HepG2 (cell line): ENCODE measurements around the gene C5orf24. TPM values are rescaled to one million over a fixed set of nuclear protein-coding genes. Genes with fewer than 3 reads are reported as not detected.

Source experiments
- ATAC-seq: fragments of 200-7000 bp; cut with Tn5 transposase; 3 replicates; pipeline ENCODE4 v1.9.1; 2020; ENCODE audit warnings: mild to moderate bottlenecking, moderate library complexity
- BruUV-seq: library from RNA; stranded (reverse); fragments of 400-500 nt; replicated peaks from 2 replicates; lab custom pipeline; 2021; lab: Mats Ljungman, UMichigan
- CTCF ChIA-PET: fragments of 300-600 bp; formaldehyde crosslinking; extraction: SDS; loops from one replicate; lab custom pipeline; 2021; ENCODE audit warnings: low total read pairs, inconsistent platforms, low intra/inter-chr PET ratio; lab: Yijun Ruan, JAX
- POLR2A ChIA-PET: fragments of 350-600 bp; sonication (Branson Sonifier 250); formaldehyde crosslinking; loops from one replicate; lab custom pipeline; 2020; ENCODE audit warnings: antibody characterized with exemption, inconsistent platforms; lab: Yijun Ruan, JAX
- DNase-seq: peaks from one replicate; pipeline ENCODE4 v3.0.0-alpha.2; 2015; ENCODE audit warnings: low spot score
- FAIRE-seq: peaks from 3 replicates; lab custom pipeline; 2011; peaks lifted over from hg19 to GRCh38; lab: Jason Lieb, UNC
- H2AFZ ChIP-seq: one replicate; pipeline ENCODE4 v1.6.1; 2011; ENCODE audit warnings: low read length, inconsistent platforms
- H3K27ac ChIP-seq: fragments of 300-600 bp; 3 replicates; pipeline ENCODE4 v1.8.0; 2011; ENCODE audit warnings: mixed run types, mild to moderate bottlenecking, mixed read lengths, low read length, inconsistent platforms; ENCODE audit not compliant: insufficient read depth; ENCODE audit errors: extremely low read length
- H3K27me3 ChIP-seq, 2 experiments: fragments of 200-600 bp in 1 of 2; 2 replicates in 1 of 2; 3 replicates in 1 of 2; pipeline versions ENCODE4 v1.6.0 to v1.8.0; 2011; ENCODE audit warnings: low read length in 2 of 2, mild to moderate bottlenecking in 2 of 2, moderate library complexity in 2 of 2, inconsistent platforms in 1 of 2; ENCODE audit not compliant: insufficient read depth in 2 of 2, control insufficient read depth in 1 of 2
- H3K36me3 ChIP-seq, 2 experiments: fragments of 200-600 bp in 1 of 2; replicated peaks in 1 of 2; 2 replicates in 1 of 2; 3 replicates in 1 of 2; pipeline versions ENCODE4 v1.5.1 to v1.8.0; 2011; ENCODE audit warnings: low read length in 2 of 2, inconsistent platforms in 1 of 2; ENCODE audit not compliant: insufficient read depth in 2 of 2, control insufficient read depth in 1 of 2
- H3K4me1 ChIP-seq: 2 replicates; pipeline ENCODE4 v1.5.1; 2012; ENCODE audit warnings: low read length, inconsistent platforms; ENCODE audit not compliant: insufficient read depth
- H3K4me2 ChIP-seq: 2 replicates; pipeline ENCODE4 v1.6.0; 2011; ENCODE audit warnings: low read depth, low read length, inconsistent platforms
- H3K4me3 ChIP-seq, 3 experiments: fragments of 200-600 bp in 1 of 3; sonication (generic), shearing (Covaris generic) in 1 of 3; replicated peaks in 1 of 3; 2 replicates each; pipeline ENCODE4 v1.5.1; 2011 to 2016; ENCODE audit warnings: low read length in 3 of 3, inconsistent platforms in 2 of 3, low read depth in 2 of 3, mild to moderate bottlenecking in 2 of 3, control low read depth in 1 of 3, mixed read lengths in 1 of 3; ENCODE audit not compliant: insufficient read depth in 1 of 3
- H3K79me2 ChIP-seq: one replicate; pipeline ENCODE4 v1.6.1; 2011; ENCODE audit warnings: low read length, inconsistent platforms; ENCODE audit not compliant: insufficient read depth
- H3K9ac ChIP-seq: 2 replicates; pipeline ENCODE4 v1.6.0; 2011; ENCODE audit warnings: mild to moderate bottlenecking, low read depth, low read length, inconsistent platforms; ENCODE audit not compliant: insufficient read depth
- H3K9me3 ChIP-seq: 2 replicates; pipeline ENCODE4 v1.5.1; 2012; ENCODE audit warnings: mild to moderate bottlenecking, low read length
- H4K20me1 ChIP-seq: 2 replicates; pipeline ENCODE4 v1.6.0; 2011; ENCODE audit warnings: inconsistent platforms, mild to moderate bottlenecking, low read length, moderate library complexity; ENCODE audit not compliant: insufficient read depth
- ATRX ChIP-seq: sonication (generic); formaldehyde crosslinking; IDR thresholded peaks from 2 replicates; pipeline ENCODE4 v1.4.0; 2020; ENCODE audit warnings: missing genetic modification reagents, borderline replicate concordance
- FLYWCH1 ChIP-seq: sonication (generic); formaldehyde crosslinking; IDR thresholded peaks from 2 replicates; pipeline ENCODE4 v1.8.1; 2023; ENCODE audit warnings: mild to moderate bottlenecking, missing genetic modification reagents
- ZNF839 ChIP-seq: sonication (generic); formaldehyde crosslinking; IDR thresholded peaks from 2 replicates; pipeline ENCODE4 v1.4.0; 2020; ENCODE audit warnings: missing genetic modification reagents, mild to moderate bottlenecking, borderline replicate concordance
- ZSCAN9 ChIP-seq: IDR thresholded peaks from 2 replicates; pipeline ENCODE4 v1.6.1; 2016; ENCODE audit warnings: borderline replicate concordance
- WGBS: methylation state at CpG from one replicate; pipeline ENCODE4 v1.1.6; 2017; ENCODE audit warnings: low lambda C conversion rate; 5-methylcytosine and 5-hydroxymethylcytosine counted together
- in situ Hi-C: cut with HindIII; loops from 2 replicates; pipeline ENCODE4 v1.10.0; 2017; ENCODE audit warnings: low pct_unique_long_range_greater_than_20kb; ENCODE audit not compliant: extremely low pct_ligation_motif_present
- intact Hi-C: fragments of 100-400 bp; cut with micrococcal nuclease; formaldehyde crosslinking; loops from one replicate; pipeline ENCODE4 v1.10.0; 2022; ENCODE audit not compliant: unreplicated experiment
- polyA plus RNA-seq, 8 experiments: library from polyadenylated mRNA; depleted of rRNA in 3 of 8; stranded (reverse) in 7 of 8; unstranded in 1 of 8; fragments of >200 nt; fragmentation: Illumina TruSeq in 4 of 8; extraction: Trizol in 4 of 8; gene quantifications; 2 replicates each; pipeline versions ENCODE4 v1.2.1 to v1.2.3, GENCODE V29; 2011 to 2016; ENCODE audit warnings: low read depth in 4 of 8, missing spikeins in 1 of 8, mixed read lengths in 1 of 8; ENCODE audit not compliant: insufficient read depth in 1 of 8
- total RNA-seq, 5 experiments: library from RNA; depleted of rRNA; stranded (reverse); fragments of >200 nt; fragmentation: Illumina TruSeq; extraction: Trizol; gene quantifications; 2 replicates each; pipeline ENCODE4 v1.2.3, GENCODE V29; 2016; ENCODE audit warnings: low read depth in 1 of 5
- TF ChIP-seq, protein P1 (sequence below): sonication (generic); formaldehyde crosslinking; conservative IDR thresholded peaks from 2 replicates; pipeline ENCODE4 v1.4.0; 2020; ENCODE audit warnings: missing genetic modification reagents
- TF ChIP-seq, protein P2 (sequence below): sonication (generic); formaldehyde crosslinking; IDR thresholded peaks from 2 replicates; pipeline ENCODE4 v1.4.0; 2020; ENCODE audit warnings: missing genetic modification reagents

C5orf24 gene
- total and polyA plus RNA-seq, 2 of the 13 experiments (the other 11 are each of a cell fraction or from before 2014, with no cell fraction given), result 34.6 to 41.5 TPM

DNA sequence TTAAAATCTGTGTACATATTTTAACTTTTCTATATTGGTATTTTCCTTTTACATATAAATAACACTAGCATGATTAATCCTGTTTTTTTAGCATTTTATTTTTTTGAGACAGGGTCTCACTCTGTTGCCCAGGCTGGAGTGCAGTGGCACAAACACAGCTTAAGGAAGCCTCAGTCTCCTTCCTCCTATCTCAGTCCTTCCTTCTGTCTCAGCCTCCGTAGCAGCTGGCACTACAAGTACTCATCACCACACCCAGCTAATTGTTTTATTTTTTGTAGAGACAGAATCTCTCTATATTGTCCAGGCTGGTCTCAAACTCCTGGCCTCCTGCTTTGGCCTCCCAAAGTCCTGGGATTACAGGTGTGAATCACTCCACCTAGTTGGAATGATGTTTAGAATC, 1.5 kb upstream of the C5orf24 start:
- no peak overlapping the region for H3K4me2 ChIP-seq
- POLR2A ChIA-PET, result no interaction called here
- no peak overlapping the region for H3K9ac ChIP-seq
- 100% methylated on average over 1 of the region's 1 CpG for WGBS
- H2AFZ ChIP-seq, result no peak overlapping the region
- no peak for ATAC-seq
- TF ChIP-seq, protein P1, sequence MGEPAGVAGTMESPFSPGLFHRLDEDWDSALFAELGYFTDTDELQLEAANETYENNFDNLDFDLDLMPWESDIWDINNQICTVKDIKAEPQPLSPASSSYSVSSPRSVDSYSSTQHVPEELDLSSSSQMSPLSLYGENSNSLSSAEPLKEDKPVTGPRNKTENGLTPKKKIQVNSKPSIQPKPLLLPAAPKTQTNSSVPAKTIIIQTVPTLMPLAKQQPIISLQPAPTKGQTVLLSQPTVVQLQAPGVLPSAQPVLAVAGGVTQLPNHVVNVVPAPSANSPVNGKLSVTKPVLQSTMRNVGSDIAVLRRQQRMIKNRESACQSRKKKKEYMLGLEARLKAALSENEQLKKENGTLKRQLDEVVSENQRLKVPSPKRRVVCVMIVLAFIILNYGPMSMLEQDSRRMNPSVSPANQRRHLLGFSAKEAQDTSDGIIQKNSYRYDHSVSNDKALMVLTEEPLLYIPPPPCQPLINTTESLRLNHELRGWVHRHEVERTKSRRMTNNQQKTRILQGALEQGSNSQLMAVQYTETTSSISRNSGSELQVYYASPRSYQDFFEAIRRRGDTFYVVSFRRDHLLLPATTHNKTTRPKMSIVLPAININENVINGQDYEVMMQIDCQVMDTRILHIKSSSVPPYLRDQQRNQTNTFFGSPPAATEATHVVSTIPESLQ (CRISPR knock-in tag), result no peak
- TF ChIP-seq ZSCAN9 (CRISPR knock-in tag) (no peak), FLYWCH1 (CRISPR knock-in tag) (no peak), ZNF839 (no peak), ATRX (CRISPR knock-in tag) (no peak)
- TF ChIP-seq, protein P2, sequence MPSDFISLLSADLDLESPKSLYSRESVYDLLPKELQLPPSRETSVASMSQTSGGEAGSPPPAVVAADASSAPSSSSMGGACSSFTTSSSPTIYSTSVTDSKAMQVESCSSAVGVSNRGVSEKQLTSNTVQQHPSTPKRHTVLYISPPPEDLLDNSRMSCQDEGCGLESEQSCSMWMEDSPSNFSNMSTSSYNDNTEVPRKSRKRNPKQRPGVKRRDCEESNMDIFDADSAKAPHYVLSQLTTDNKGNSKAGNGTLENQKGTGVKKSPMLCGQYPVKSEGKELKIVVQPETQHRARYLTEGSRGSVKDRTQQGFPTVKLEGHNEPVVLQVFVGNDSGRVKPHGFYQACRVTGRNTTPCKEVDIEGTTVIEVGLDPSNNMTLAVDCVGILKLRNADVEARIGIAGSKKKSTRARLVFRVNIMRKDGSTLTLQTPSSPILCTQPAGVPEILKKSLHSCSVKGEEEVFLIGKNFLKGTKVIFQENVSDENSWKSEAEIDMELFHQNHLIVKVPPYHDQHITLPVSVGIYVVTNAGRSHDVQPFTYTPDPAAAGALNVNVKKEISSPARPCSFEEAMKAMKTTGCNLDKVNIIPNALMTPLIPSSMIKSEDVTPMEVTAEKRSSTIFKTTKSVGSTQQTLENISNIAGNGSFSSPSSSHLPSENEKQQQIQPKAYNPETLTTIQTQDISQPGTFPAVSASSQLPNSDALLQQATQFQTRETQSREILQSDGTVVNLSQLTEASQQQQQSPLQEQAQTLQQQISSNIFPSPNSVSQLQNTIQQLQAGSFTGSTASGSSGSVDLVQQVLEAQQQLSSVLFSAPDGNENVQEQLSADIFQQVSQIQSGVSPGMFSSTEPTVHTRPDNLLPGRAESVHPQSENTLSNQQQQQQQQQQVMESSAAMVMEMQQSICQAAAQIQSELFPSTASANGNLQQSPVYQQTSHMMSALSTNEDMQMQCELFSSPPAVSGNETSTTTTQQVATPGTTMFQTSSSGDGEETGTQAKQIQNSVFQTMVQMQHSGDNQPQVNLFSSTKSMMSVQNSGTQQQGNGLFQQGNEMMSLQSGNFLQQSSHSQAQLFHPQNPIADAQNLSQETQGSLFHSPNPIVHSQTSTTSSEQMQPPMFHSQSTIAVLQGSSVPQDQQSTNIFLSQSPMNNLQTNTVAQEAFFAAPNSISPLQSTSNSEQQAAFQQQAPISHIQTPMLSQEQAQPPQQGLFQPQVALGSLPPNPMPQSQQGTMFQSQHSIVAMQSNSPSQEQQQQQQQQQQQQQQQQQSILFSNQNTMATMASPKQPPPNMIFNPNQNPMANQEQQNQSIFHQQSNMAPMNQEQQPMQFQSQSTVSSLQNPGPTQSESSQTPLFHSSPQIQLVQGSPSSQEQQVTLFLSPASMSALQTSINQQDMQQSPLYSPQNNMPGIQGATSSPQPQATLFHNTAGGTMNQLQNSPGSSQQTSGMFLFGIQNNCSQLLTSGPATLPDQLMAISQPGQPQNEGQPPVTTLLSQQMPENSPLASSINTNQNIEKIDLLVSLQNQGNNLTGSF (CRISPR knock-in tag), result no peak
- TF ChIP-seq, all 625 proteins: peak for 0
- Histone ChIP-seq H4K20me1 (no peaks in the 10 kb centered on the region), H3K4me1 (peaks cover 37% of the 10 kb centered on the region), H3K36me3 (0 out of 5 replicates have a peak, but pooled peaks cover 0 to 4% of the 10 kb centered on the region in 2 experiments), H3K79me2 (peaks cover 21% of the 10 kb centered on the region), H3K9me3 (no peaks in the 10 kb centered on the region), H3K27ac (no peak overlapping the region), H3K27me3 (no peaks in the 10 kb centered on the region), H3K4me3 (no peak overlapping the region)
- FAIRE-seq, result no peak
- DNase-seq, result no peak
- CTCF ChIA-PET, result no interaction called here
- in situ Hi-C loops, result no loop called here
- no TSS peak for BruUV-seq
- intact Hi-C loops, result loop anchor here (2.0 kb wide), 1 partner anchor 61 kb away; the partner anchor contains the start of gene PCBD2
